Loucy (cell line): ENCODE measurements around the gene FSTL1.

Experiments used
- EZH2phosphoT487 ChIP-seq: fragments of 200-600 bp; IDR thresholded peaks from 2 replicates; pipeline ENCODE4 v1.6.1; 2018; ENCODE audit warnings: antibody characterized with exemption, mild to moderate bottlenecking, moderate library complexity, borderline replicate concordance
- TF ChIP-seq, protein P1 (sequence below): fragments of 200-600 bp; sonication (generic); conservative IDR thresholded peaks from 2 replicates; pipeline ENCODE4 v1.5.1; 2014; ENCODE audit warnings: mild to moderate bottlenecking, antibody characterized with exemption, low read length

- TF ChIP-seq, protein P1, sequence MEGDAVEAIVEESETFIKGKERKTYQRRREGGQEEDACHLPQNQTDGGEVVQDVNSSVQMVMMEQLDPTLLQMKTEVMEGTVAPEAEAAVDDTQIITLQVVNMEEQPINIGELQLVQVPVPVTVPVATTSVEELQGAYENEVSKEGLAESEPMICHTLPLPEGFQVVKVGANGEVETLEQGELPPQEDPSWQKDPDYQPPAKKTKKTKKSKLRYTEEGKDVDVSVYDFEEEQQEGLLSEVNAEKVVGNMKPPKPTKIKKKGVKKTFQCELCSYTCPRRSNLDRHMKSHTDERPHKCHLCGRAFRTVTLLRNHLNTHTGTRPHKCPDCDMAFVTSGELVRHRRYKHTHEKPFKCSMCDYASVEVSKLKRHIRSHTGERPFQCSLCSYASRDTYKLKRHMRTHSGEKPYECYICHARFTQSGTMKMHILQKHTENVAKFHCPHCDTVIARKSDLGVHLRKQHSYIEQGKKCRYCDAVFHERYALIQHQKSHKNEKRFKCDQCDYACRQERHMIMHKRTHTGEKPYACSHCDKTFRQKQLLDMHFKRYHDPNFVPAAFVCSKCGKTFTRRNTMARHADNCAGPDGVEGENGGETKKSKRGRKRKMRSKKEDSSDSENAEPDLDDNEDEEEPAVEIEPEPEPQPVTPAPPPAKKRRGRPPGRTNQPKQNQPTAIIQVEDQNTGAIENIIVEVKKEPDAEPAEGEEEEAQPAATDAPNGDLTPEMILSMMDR: no peak
- TF ChIP-seq EZH2phosphoT487: no peak
Measured at GRCh38 chr3:120495809-120496208, 45.0 kb upstream of the FSTL1 start.
